Nephron (organoid): ENCODE data around the gene PRKCA.

Experiments used
- H3K27ac Mint-ChIP-seq, 3 experiments: 2 replicates each; pipeline ENCODE4 v1.8.0; 2020; ENCODE audit warnings: mixed read lengths in 3 of 3, mild to moderate bottlenecking in 2 of 3, moderate library complexity in 1 of 3
- H3K27me3 Mint-ChIP-seq: 2 replicates; pipeline ENCODE4 v1.8.0; 2021; ENCODE audit warnings: low read depth, mild to moderate bottlenecking, moderate library complexity, mixed read lengths
- H3K36me3 Mint-ChIP-seq: 2 replicates; pipeline ENCODE4 v1.8.0; 2020; ENCODE audit warnings: low read depth, mixed read lengths
- H3K4me1 Mint-ChIP-seq: 2 replicates; pipeline ENCODE4 v1.8.0; 2020; ENCODE audit warnings: mixed read lengths
- H3K4me3 Mint-ChIP-seq, 3 experiments: 2 replicates each; pipeline ENCODE4 v1.8.0; 2020; ENCODE audit warnings: mild to moderate bottlenecking in 3 of 3, mixed read lengths in 3 of 3, moderate library complexity in 2 of 3
- H3K9me3 Mint-ChIP-seq: 2 replicates; pipeline ENCODE4 v1.8.0; 2020; ENCODE audit warnings: mixed read lengths
- TF ChIP-seq, protein P1 (sequence below), 3 experiments: fragments of 200-600 bp; sonication (generic); IDR thresholded peaks; one replicate each; pipeline ENCODE4 v1.5.0; 2021; ENCODE audit warnings: antibody characterized with exemption in 3 of 3; ENCODE audit not compliant: unreplicated experiment in 3 of 3

Gene PRKCA

DNA sequence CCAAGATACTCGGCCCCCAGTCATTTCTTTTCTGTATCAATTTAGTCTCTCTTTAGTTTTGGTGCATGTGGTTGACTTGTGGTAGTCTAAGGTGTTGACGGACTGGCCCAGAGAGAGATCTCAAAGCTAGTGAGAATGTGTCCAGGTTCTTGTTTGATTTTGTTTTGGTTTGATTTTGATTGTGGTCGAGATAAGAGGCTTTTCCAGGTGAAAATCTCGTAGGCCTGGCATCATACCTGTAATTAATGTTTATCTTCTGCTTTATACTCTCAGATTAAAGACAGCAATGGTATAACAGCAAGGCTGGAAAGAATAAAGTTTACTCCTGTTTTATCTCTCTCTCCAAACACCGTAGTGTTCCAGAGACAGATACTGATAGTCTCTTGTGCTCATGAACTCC is 360.1 kb downstream of the PRKCA start:
- TF ChIP-seq, protein P1, sequence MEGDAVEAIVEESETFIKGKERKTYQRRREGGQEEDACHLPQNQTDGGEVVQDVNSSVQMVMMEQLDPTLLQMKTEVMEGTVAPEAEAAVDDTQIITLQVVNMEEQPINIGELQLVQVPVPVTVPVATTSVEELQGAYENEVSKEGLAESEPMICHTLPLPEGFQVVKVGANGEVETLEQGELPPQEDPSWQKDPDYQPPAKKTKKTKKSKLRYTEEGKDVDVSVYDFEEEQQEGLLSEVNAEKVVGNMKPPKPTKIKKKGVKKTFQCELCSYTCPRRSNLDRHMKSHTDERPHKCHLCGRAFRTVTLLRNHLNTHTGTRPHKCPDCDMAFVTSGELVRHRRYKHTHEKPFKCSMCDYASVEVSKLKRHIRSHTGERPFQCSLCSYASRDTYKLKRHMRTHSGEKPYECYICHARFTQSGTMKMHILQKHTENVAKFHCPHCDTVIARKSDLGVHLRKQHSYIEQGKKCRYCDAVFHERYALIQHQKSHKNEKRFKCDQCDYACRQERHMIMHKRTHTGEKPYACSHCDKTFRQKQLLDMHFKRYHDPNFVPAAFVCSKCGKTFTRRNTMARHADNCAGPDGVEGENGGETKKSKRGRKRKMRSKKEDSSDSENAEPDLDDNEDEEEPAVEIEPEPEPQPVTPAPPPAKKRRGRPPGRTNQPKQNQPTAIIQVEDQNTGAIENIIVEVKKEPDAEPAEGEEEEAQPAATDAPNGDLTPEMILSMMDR (IDR thresholded peaks at IDR 0.05; ENCODE audit: unreplicated experiment in 3 of 3): no peak
- Mint-ChIP-seq H3K4me1 (no peaks in the 10 kb centered on the region), H3K36me3 (peaks cover 8% of the 10 kb centered on the region), H3K27ac (no peak overlapping the region), H3K4me3 (no peak overlapping the region), H3K27me3 (no peaks in the 10 kb centered on the region), H3K9me3 (peaks cover 4% of the 10 kb centered on the region)

DNA sequence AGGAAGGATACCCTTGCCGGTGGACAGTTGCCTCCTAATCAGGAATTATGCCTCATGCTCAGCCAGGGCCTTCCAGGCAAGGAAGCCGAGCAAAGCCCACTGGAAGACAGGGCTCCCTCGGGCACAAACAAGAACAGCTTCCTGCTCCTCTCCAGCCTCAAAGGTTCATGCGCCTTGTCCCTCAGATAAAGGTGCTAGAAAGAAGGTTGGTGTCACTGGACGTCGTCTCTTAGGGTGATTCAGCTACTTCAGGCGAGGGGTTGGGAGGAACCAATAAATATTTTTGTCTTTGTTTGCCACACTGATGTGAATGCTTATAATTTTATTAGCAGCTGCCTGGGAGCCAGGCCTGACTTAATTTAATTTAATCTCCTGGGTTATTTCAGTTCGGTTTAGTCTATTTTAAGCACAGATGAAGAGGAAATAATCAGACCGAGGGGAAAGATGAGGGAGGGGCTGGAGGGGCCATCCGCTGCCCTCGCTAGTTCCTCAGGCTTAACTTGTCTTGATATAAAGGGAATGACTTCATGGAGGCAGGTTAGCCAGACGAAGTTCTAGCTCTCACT is 360.7 kb downstream of the PRKCA start:
- peaks cover 9% of the 10 kb centered on the region for H3K9me3 Mint-ChIP-seq
- TF ChIP-seq, protein P1 (IDR thresholded peaks at IDR 0.05; ENCODE audit: unreplicated experiment in 3 of 3): no peak
- H3K4me1 Mint-ChIP-seq: no peaks in the 10 kb centered on the region
- no peak overlapping the region for H3K4me3 Mint-ChIP-seq
- H3K27me3 Mint-ChIP-seq: no peaks in the 10 kb centered on the region
- no peak overlapping the region for H3K27ac Mint-ChIP-seq
- peaks cover 10% of the 10 kb centered on the region for H3K36me3 Mint-ChIP-seq

DNA sequence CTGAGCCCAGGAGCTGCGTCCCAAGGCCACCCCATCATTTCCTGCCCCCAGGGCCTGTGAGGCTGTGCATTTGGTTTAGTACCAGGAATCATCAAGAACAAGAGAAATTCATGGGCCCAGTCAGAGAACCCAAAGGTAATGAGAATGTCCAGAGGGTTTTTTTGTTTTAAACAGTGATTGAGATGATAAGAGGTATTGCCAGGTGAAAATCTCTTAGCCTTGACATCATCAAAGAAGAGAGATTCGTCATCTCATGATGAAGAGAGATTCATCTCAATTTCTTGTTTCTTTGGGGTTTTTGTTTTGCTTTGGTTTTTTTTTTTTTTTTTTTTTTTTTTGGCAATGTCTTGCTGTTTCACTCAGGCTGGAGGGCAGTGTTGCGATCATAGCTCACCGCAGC is 361.9 kb downstream of the PRKCA start:
- H3K4me1 Mint-ChIP-seq: no peaks in the 10 kb centered on the region
- H3K27me3 Mint-ChIP-seq: no peaks in the 10 kb centered on the region
- TF ChIP-seq, protein P1 (IDR thresholded peaks at IDR 0.05; ENCODE audit: unreplicated experiment in 3 of 3): no peak
- no peak overlapping the region for H3K4me3 Mint-ChIP-seq
- peaks cover 19% of the 10 kb centered on the region for H3K36me3 Mint-ChIP-seq
- peaks cover 18% of the 10 kb centered on the region for H3K9me3 Mint-ChIP-seq
- H3K27ac Mint-ChIP-seq: no peak overlapping the region

DNA sequence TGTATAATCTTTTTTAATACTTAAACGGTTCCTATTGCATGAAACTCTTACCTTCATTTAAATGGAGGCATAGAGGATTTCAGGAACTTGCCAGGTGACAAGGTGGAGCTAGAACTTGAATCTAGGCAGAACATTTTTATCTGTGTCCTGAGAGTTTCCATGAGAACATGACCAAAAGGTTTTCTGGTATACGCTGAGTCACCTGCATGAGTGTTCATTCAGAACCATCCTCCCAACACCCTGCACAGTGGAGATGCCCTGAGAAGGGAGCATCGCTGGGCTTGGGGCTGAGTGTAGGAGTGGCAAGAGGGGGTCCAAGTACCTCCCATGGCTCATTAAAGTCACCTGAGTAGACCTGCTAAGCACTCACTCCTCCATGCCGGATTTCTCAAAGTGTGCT is 362.8 kb downstream of the PRKCA start:
- TF ChIP-seq, protein P1 (IDR thresholded peaks at IDR 0.05; ENCODE audit: unreplicated experiment in 3 of 3): no peak
- no peaks in the 10 kb centered on the region for H3K4me1 Mint-ChIP-seq

DNA sequence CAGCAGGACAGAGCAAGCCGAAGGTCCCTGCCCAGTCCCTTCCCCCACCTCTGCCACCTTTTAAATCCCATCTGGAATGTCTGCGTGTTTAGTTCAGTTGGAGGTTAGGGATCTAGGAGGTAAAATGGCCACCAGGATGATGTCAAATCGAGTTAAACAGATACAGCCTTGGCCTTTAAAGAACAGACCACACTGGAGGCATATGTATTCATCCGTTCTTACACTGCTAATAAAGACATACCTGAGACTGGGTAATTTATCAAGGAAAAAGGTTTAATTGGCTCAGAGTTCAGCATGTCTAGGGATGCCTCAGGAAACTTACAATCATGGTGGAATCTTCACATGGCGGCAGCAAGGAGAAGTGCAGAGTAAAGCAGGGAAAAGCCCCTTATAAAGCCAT is 364.7 kb downstream of the PRKCA start:
- Mint-ChIP-seq H3K27ac (no peak overlapping the region), H3K36me3 (peaks cover 19% of the 10 kb centered on the region), H3K4me3 (no peak overlapping the region), H3K27me3 (no peaks in the 10 kb centered on the region), H3K4me1 (no peaks in the 10 kb centered on the region), H3K9me3 (peaks cover 18% of the 10 kb centered on the region)
- TF ChIP-seq, protein P1 (IDR thresholded peaks at IDR 0.05; ENCODE audit: unreplicated experiment in 3 of 3): no peak

More for the DNA sequence above, 362.8 kb downstream of the PRKCA start:
- peaks cover 18% of the 10 kb centered on the region for H3K9me3 Mint-ChIP-seq
- H3K27me3 Mint-ChIP-seq: no peaks in the 10 kb centered on the region
- peaks cover 19% of the 10 kb centered on the region for H3K36me3 Mint-ChIP-seq
- H3K27ac Mint-ChIP-seq: no peak overlapping the region
- no peak overlapping the region for H3K4me3 Mint-ChIP-seq

DNA sequence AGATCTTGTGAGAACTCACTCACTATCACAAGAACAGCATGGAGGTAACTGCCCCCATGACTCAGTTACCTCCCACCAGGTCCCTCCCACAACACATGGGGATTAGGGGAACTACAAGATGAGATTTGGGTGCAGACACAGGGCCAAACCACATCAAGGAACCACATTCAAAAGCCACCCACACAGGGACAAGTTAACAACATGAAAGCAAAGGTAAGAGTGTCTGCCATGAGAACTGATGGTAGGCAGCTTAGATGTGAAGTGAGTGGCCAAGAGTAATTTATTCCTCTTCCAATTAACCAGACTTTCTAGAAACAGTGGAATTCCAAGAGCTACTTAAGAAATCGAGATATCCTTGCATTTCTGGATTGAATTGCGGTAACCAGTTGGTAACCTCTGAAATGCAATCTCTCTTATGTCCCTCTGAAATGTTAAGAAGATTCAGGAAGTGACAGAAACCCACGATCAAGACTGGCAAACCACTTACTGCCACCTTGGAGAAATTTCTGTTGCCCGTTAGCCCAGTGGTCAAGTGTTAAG is 365.1 kb downstream of the PRKCA start:
- Mint-ChIP-seq H3K27me3 (no peaks in the 10 kb centered on the region), H3K4me1 (no peaks in the 10 kb centered on the region), H3K9me3 (peaks cover 18% of the 10 kb centered on the region), H3K4me3 (no peak overlapping the region), H3K27ac (no peak overlapping the region), H3K36me3 (peaks cover 19% of the 10 kb centered on the region)
- TF ChIP-seq, protein P1 (IDR thresholded peaks at IDR 0.05; ENCODE audit: unreplicated experiment in 3 of 3): no peak
